Stimulated activated CD8-positive, alpha-beta memory T cell treated with anti-CD3 and anti-CD28 coated beads, Interleukin-15, amount 100 ng/mL, for 4 hours (primary cell): ENCODE measurements around the gene SHROOM1.

Experiments
- DNase-seq, 2 donors: peaks; one replicate each; pipeline ENCODE4 v3.0.0-alpha.2; 2020; ENCODE audit warnings: low read depth in 2 of 2

Gene SHROOM1

DNA sequence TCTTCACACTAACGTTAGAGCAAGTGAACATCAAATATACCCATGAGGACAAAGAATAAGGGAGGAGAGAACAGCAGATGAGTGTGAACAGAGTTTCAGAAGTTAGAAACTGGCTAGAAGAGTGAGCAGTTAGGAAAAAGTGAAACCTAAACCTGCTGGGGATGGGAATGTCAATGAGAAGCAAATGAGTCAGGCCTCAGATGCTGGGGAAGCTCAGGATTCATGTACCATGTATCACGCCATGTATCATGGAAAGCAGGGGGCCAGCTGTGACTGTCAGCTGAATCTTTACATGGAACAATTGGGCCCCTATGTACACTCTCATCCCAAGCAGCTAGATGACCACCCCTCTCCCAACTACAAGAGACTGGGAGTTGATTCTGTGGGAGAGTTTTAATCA lies 19.6 kb upstream of the SHROOM1 start:
- DNase-seq, result no peak

- no peak for DNase-seq
Measured at GRCh38 chr5:132849347-132849746, 18.9 kb upstream of the SHROOM1 start.

GRCh38 chr5:132848270-132848669 lies 17.8 kb upstream of the SHROOM1 start:
- no peak for DNase-seq

- DNase-seq, result no peak
Measured at GRCh38 chr5:132841305-132841704, 10.9 kb upstream of the SHROOM1 start.

DNA sequence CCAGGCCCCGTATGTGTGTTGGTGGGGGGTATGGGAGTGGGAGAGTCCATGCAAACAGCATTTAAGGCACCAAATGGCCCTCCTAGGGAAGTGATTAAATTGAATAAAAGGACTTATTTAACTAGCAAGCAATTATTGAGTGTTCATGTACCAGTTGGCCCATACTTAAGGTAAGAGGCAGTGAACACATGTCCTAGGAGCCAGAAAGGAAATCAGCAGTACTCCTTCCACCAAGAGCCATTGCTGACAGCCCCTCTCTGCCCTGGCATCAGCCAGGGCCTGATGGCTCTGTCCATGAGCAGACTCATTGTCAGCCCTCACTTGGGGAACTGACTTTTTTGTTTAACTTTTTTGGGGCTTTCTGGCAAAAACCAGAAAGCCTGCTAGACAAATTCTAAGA lies 10.4 kb upstream of the SHROOM1 start:
- DNase-seq, result no peak

DNA sequence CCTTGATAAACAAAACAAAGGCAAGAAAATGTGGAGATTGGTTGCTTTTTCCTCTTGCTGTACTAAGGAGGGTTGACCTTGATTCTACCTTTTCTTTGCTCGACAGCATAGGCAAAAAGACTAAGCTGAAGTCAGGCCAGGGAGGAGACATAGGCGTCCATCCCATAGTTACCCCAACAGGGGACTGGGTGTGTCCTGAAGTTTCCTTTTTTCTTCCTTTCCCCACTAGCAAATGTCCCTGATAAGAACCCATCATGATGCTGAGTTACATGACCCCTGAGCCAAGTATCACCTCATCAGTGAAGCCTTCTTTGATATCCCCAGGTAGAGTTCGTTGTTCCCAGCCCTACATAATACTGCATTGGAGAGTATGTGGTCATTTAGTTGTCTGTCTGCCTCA lies 9.9 kb upstream of the SHROOM1 start:
- no peak for DNase-seq

DNA sequence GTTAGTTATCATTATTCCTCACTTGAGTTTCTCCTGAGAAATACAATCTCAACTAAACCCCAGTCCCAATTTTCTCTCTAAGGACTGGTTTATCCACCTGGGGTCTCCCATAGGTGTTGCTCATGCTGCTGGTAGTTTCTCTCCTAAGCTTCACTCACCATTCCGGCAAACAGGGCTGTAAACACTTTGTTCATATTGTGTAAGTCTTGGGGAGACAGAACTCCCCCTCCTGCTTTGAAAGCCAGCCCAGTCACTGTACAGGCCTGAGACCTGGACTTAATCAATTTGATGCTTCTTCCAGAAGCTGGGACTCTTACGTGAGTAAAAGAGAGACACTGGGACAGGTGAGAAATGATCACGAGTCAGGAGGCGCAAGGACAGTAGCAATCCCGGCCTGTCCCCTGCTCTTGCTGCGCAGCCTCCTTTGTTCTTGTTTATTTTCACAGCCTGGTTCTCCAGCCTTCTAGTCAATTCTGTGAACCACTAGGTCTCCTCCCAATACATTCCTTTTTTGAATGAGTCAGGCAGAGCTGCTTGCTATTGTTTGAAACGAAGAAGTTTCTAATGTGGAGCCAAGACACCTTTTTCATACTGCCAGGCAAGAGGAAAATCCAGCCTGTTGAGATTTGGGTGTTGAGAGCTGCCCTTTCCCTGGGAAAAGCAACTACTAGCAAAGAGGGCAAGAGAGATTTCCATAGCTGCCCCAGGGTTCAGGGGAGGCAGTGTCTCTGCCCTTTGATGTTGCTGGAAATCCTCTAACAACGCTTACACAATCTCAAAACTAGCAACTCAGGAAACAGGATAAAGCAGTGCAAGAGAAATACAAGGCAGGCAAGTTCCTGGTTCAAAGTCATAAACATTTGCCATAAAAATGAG lies 9.2 kb upstream of the SHROOM1 start:
- DNase-seq, result no peak

GRCh38 chr5:132838516-132839282 lies 8.3 kb upstream of the SHROOM1 start:
- no peak for DNase-seq

GRCh38 chr5:132837868-132838267 lies 7.4 kb upstream of the SHROOM1 start:
- no peak for DNase-seq

DNA sequence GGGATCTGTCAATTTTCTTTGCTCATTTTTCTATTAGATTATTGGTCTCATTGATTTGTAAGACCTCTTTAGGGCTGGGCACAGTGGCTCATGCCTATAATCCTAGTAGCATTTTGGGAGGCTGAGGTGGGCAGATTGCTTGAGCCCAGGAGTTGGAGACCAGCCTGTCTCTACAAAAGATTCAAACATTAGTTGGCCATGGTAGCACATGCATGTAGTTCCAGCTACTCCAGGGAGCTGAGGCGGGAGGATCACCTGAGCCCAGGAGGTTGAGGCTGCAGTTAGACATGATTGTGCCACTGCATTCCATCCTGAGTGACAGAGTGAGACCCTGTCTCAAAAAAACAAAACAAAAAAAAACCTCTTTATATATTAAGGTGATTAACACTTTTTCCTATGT lies 6.4 kb upstream of the SHROOM1 start:
- DNase-seq, result no peak

- DNase-seq, result no peak
Measured at GRCh38 chr5:132834057-132834456, 3.6 kb upstream of the SHROOM1 start.

DNA sequence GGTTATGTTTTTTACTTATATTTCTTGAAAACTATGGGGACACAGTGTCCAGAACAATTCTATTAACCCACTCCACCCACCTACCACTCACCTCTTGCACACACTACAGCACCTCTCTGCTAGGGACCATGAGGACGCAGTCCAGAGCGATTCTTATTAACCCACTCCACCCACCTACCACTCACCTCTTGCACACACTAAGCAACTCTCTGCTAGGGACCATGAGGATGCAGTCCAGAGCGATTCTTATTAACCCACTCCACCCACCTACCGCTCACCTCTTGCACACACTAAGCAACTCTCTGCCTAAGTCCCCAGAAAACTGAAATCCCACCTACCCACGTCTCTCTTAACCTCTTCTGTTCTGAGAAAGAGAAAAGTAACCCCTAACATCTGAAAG lies 2.2 kb upstream of the SHROOM1 start:
- no peak for DNase-seq

DNA sequence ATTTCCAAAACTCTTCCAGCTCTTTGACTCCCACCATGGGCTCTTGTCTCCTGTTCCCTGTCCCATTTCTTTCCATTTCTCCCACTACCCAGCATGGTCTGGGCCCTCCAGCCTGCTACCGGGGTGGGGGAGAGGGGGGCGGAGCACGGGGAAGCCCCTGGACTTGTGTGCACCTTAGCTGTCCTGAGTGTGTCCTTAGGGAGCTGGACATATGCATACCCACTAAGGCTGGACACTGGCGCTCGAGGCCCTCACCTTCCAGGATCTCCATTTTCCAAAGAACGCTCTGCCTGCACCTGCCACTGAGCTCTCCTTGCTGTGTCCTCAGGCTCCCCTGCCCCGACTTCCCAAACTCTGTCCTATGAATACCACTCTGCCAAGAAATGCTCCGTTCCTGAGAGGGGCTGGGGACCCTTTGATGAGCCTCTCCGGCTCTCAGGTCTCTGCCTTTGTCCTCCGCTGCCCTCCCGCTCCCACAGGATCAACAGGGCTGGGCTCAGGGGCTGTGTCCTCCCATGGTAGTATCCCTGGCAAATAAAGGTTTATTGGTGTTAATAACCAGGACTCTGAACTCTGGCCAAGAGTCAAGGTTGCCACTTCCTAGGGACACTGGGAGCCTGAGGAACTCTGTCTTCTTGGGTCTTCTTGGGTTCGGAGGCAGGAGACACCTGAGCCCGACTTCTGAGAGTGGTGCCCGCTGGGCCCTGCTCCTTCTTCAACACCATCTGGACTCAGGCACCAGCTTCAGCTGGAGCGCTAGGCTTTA lies 831 bp upstream of the SHROOM1 start:
- DNase-seq, result no peak

GRCh38 chr5:132829742-132830435 lies 558 bp downstream of the SHROOM1 start:
- DNase-seq, result peak; percentile 31 to 49

GRCh38 chr5:132828846-132829494 lies 1.5 kb downstream of the SHROOM1 start:
- DNase-seq, result no peak

DNA sequence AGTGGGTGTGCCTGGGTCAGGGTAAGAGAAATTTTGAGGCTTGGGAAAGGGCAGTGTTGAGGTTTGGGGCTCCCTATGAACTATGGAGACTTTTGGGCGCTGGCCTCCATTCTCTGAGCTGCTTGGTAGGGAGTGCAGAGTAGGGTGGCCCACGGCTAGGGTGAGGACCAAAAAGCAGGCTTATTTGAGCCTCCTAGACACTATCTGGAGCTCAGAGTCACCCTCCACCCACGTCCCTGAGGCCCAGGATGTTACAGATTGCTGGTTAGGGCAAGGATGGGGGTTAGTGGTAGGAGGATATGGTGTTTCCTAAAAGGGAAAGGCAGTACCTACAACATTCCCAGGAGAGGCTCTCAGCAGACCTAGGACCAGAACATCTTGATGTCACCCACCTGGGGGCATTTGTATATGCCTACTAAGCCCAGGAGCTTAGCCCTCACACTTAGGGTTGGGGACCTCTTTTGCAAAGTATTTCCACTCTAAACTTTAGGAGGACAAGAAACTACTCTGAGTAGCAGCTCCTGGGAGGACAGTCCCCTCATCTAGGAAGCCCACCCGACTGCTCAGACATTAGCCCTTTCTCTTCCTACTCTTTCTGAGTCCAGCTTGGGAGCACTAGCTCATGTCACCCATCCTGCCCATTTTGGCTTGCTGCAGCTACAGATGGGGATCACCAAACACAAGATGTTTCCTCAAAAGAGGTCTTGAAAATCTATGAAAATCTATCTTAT lies 2.3 kb downstream of the SHROOM1 start:
- no peak for DNase-seq

GRCh38 chr5:132826424-132827082 lies 3.9 kb downstream of the SHROOM1 start:
- no peak for DNase-seq

GRCh38 chr5:132825834-132826391 lies 4.5 kb downstream of the SHROOM1 start:
- no peak for DNase-seq

DNA sequence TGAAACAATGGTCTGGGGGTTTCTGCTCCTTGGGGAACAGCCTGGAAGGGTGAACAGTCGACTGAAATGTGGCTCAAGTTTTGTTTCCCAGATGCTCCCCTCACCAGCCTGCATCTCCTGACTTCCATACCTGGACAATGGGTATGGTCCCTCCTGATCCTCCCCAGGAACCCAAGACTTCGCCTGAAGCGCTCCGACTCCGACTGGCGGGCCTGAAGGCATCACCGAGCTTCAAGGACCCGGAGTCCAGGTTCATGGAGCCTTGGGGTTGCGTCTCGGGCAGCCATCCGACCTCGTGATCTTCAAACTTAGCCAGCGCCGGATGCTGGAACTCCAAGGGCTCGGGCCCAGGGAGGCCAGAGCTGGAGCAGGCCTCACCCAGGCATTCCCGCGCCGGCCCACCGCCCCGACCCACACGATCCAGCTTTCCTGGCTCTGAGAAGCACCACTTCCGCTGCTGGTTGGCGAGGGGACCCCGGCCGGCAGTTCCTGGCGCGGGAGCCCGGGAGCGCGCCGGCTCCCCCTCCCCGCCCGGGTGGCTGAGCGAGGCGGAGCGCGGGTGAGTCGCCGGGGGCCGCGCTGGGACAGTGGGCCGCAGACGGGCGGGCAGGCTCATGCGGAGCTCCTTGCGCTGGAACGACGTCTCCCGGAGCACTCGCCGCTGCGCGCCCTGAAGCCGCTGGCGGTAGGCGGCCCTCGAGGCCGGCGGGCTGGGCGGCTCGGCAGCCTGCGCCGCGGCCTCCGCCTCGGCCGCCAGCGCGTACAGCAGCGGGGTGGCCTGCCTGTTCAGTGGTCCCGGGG lies 5.2 kb downstream of the SHROOM1 start:
- no peak for DNase-seq
